Karpas-422 (cell line): ENCODE data around the gene MBP. TPM values are rescaled to one million over a fixed set of nuclear protein-coding genes. Genes with fewer than 3 reads are reported as not detected.

Experiments
- DNase-seq: peaks from one replicate; pipeline ENCODE4 v3.0.0-alpha.2; 2015
- H2AFZ ChIP-seq: fragments of 200-600 bp; sonication (generic); 2 replicates; pipeline ENCODE4 v1.6.1; 2014; ENCODE audit warnings: antibody characterized with exemption, low read length, mixed read lengths
- H3K27ac ChIP-seq: fragments of 200-600 bp; sonication (generic); 2 replicates; pipeline ENCODE4 v1.5.1; 2014; ENCODE audit warnings: mild to moderate bottlenecking, low read length, moderate library complexity
- H3K27me3 ChIP-seq: fragments of 200-600 bp; sonication (generic); 2 replicates; pipeline ENCODE4 v1.6.1; 2014; ENCODE audit warnings: low read length, mixed read lengths
- H3K36me3 ChIP-seq: fragments of 200-600 bp; sonication (generic); 2 replicates; pipeline ENCODE4 v1.6.1; 2014; ENCODE audit warnings: low read length, mixed read lengths; ENCODE audit not compliant: insufficient read depth
- H3K4me1 ChIP-seq: fragments of 200-600 bp; sonication (generic); 2 replicates; pipeline ENCODE4 v1.6.1; 2014; ENCODE audit warnings: mild to moderate bottlenecking, low read length, mixed read lengths
- H3K4me2 ChIP-seq: fragments of 200-600 bp; sonication (generic); 2 replicates; pipeline ENCODE4 v1.6.1; 2014; ENCODE audit warnings: low read length, low read depth, mild to moderate bottlenecking; ENCODE audit not compliant: poor library complexity, severe bottlenecking
- H3K4me3 ChIP-seq: fragments of 200-600 bp; sonication (generic); 2 replicates; pipeline ENCODE4 v1.5.1; 2014; ENCODE audit warnings: mild to moderate bottlenecking, antibody characterized with exemption, low read length, mixed read lengths
- H3K79me2 ChIP-seq: fragments of 200-600 bp; sonication (generic); 2 replicates; pipeline ENCODE4 v1.6.1; 2014; ENCODE audit warnings: mild to moderate bottlenecking, low read length, mixed read lengths
- H3K9ac ChIP-seq: fragments of 200-600 bp; sonication (generic); 2 replicates; pipeline ENCODE4 v1.6.0; 2014; ENCODE audit warnings: low read length
- H3K9me2 ChIP-seq: fragments of 200-600 bp; sonication (generic), shearing (Covaris generic); replicated peaks from 2 replicates; pipeline ENCODE4 v1.6.0; 2014; ENCODE audit warnings: mild to moderate bottlenecking, low read length, moderate library complexity; ENCODE audit not compliant: insufficient read depth
- H3K9me3 ChIP-seq: fragments of 300-700, 200-600 bp; sonication (generic); 2 replicates; pipeline ENCODE4 v1.6.1; 2014; ENCODE audit warnings: low read length, mixed read lengths
- H4K20me1 ChIP-seq: fragments of 200-600 bp; sonication (generic); 2 replicates; pipeline ENCODE4 v1.6.1; 2014; ENCODE audit warnings: mild to moderate bottlenecking, antibody characterized with exemption, low read length, low read depth; ENCODE audit not compliant: insufficient read depth
- total RNA-seq: library from RNA; depleted of rRNA; stranded (reverse); fragments of >200 nt; shearing (Covaris generic); gene quantifications from 2 replicates; pipeline ENCODE4 v1.2.3, GENCODE V29; 2014; ENCODE audit warnings: low replicate concordance

Gene MBP
- total RNA-seq, 1 experiment from 2014 or later: 67.8 TPM

DNA sequence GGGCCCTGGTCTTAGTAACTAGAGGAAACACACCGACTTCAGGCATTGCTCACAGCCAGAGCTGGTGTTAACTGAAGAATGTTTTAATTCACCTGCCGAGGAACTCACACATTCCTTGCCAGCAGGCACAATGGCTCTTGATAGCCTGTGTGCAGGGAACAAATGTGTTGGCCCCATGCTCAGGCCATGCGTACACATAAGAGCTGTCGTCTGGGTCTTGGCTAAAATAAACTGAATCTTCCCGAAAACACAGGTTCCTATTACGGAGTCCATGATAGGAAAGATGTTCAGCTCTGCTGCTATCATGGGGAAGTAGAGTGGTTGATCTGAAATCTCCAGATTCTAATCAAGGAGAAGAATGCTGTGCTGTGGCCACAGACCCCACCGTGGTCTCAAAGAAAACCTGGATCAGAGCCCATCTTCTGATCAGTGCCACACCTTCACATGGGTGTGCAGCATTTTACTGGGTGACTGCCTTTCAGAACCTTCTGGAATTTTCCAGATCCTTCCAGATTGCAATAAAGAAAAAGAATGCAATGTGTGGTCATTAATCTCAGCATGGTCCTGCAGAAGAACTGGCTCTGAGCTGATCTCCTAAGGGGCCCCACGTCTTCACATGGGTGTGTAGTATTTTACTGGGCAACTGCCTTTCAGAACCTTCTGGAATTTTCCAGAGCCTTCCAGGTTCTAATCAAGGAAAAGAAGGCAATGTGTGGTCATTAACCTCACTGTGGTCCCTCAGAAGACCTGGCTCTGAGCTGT, 17.2 kb downstream of the MBP start:
- no peaks in the 10 kb centered on the region for H3K9me3 ChIP-seq
- H3K4me3 ChIP-seq: no peak overlapping the region
- H3K4me1 ChIP-seq: peaks cover 9% of the 10 kb centered on the region
- H3K27ac ChIP-seq: no peak overlapping the region
- peaks cover 86% of the 10 kb centered on the region for H3K79me2 ChIP-seq
- H3K9me2 ChIP-seq: no peaks in the 10 kb centered on the region
- peaks cover 18% of the 10 kb centered on the region for H4K20me1 ChIP-seq
- H2AFZ ChIP-seq: no peak overlapping the region
- H3K4me2 ChIP-seq: no peak overlapping the region
- no peak overlapping the region for H3K9ac ChIP-seq
- no peaks in the 10 kb centered on the region; the same call in 1 of the 2 replicates for H3K36me3 ChIP-seq
- DNase-seq: no peak
- no peaks in the 10 kb centered on the region for H3K27me3 ChIP-seq

DNA sequence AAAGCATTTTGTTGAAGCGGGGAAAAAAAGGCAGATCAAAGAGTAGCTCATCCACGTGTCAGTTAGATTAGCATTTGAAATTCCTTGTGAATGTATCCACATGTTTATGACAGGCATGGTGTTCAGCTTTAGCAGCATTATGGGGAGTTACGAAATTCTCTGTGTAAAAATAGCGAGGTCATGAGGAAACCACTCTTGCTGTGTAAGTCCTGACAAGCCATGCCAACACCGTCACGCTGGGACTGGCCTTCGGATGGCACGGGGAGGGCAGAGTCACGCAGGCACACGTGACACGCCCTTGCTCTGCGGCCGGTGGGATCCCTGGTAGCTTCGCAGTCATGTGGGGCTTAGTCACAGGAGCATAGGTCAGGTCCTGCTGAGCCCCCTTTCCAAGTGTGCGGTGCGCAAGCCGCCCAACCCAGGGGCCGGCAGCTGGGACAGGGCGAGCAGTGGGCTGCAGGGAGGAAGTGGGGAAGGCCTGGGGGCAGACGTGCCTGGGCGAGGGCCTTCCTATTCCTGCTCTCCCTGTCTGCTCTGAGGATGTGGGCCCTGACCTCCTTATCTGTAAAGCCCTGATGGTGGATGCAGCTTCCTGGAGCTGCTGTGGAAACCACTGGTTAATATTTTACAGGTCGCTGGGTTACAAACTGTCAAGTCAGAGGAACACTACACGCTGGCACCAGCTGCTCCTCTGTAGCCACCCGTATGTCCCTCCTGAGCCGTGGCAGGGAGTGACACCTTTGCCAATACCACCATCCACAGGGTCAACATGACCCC, 18.0 kb downstream of the MBP start:
- Histone ChIP-seq H3K9me3 (no peaks in the 10 kb centered on the region), H3K27ac (no peak overlapping the region), H2AFZ (no peak overlapping the region), H3K4me3 (no peak overlapping the region), H3K79me2 (peaks cover 86% of the 10 kb centered on the region), H3K36me3 (no peaks in the 10 kb centered on the region; the same call in 1 of the 2 replicates), H3K9me2 (no peaks in the 10 kb centered on the region), H3K4me2 (no peak overlapping the region), H3K9ac (no peak overlapping the region), H4K20me1 (peaks cover 24% of the 10 kb centered on the region), H3K27me3 (no peaks in the 10 kb centered on the region), H3K4me1 (peaks cover 17% of the 10 kb centered on the region)
- DNase-seq: no peak

DNA sequence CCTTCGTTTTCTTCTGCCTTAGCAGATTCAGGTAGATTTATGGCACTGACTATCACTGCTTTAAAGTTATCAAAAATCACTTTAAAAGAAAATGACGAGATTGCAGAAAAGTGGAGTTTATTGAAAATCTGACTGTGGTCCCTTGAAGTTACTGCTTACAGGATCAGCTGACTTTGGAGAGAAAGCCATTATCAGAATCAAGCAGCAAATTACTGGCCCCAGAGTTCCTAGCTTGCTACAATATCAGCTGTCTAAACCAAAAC, 18.5 kb downstream of the MBP start:
- peaks cover 22% of the 10 kb centered on the region for H3K4me1 ChIP-seq
- H3K27me3 ChIP-seq: no peaks in the 10 kb centered on the region
- no peak overlapping the region for H3K9ac ChIP-seq
- H3K27ac ChIP-seq: no peak overlapping the region
- no peaks in the 10 kb centered on the region for H3K9me2 ChIP-seq
- H3K4me2 ChIP-seq: no peak overlapping the region
- H2AFZ ChIP-seq: no peak overlapping the region
- DNase-seq: no peak
- no peak overlapping the region for H3K4me3 ChIP-seq
- no peaks in the 10 kb centered on the region for H3K9me3 ChIP-seq
- H3K36me3 ChIP-seq: no peaks in the 10 kb centered on the region; the same call in 1 of the 2 replicates
- H4K20me1 ChIP-seq: peaks cover 29% of the 10 kb centered on the region
- H3K79me2 ChIP-seq: peaks cover 85% of the 10 kb centered on the region

DNA sequence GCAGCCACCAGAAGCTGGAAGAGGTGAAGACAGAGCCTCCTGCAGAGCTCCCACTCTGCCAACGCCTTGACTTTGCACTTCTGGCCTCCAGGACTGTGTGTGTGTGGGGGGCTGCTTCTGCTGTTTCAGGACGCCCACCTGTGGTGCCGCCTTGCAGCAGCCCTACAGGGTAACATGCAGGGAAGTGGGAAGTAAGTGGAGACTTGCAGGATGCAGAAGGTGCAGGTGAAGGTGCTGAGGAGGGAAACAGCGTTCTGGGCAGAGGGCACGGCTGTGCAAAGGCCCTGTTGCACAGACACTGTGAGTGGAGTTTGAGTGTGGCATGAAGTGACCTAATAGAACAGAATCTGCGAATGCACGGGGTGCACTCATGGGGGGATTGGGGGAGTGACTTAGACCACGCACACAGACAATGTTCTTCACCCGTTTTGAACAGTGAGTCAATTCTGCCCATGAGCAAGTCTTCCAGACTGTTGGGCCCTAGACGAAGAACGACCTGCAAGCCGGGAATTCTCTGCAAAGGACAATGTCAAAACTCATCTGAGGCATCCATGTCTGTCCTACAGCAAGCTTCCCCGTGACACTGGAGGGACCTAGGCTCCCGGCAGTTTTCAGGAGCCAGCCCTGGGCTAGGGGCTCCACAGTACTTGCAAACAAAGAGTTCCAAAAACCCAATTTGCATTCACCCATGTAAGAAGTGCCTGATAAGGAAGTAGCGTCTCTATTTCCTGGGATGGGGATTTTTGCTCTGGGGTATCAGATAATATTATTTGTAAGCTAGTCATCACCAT, 19.0 kb downstream of the MBP start:
- Histone ChIP-seq H3K27ac (no peak overlapping the region), H3K4me1 (peaks cover 27% of the 10 kb centered on the region), H3K4me3 (no peak overlapping the region), H3K4me2 (no peak overlapping the region), H3K9me2 (no peaks in the 10 kb centered on the region), H3K79me2 (peaks cover 82% of the 10 kb centered on the region), H2AFZ (no peak overlapping the region), H4K20me1 (peaks cover 30% of the 10 kb centered on the region), H3K9me3 (no peaks in the 10 kb centered on the region), H3K9ac (no peak overlapping the region), H3K27me3 (no peaks in the 10 kb centered on the region), H3K36me3 (no peaks in the 10 kb centered on the region; the same call in 1 of the 2 replicates)
- no peak for DNase-seq

DNA sequence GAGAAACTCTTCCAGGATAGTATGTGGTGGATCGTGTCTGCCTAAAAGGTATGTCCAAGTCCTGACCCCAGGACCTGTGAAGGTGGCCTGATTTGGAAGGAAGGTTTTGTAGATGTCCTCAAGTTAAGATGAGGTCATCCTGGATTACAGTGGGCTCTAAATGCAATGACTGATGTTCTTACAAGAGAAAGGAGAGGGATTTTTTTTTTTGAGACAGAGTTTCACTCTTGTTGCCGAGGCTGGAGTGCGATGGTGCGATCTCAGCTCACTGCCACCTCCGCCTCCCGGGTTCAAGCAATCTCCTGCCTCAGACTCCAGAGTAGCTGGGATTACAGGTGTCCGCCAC, 19.9 kb downstream of the MBP start:
- H3K4me1 ChIP-seq: peaks cover 35% of the 10 kb centered on the region
- H4K20me1 ChIP-seq: peaks cover 30% of the 10 kb centered on the region
- no peak for DNase-seq
- peaks cover 84% of the 10 kb centered on the region for H3K79me2 ChIP-seq
- H3K4me3 ChIP-seq: no peak overlapping the region
- H3K27ac ChIP-seq: no peak overlapping the region
- no peaks in the 10 kb centered on the region for H3K27me3 ChIP-seq
- H3K36me3 ChIP-seq: no peaks in the 10 kb centered on the region; the same call in 1 of the 2 replicates
- no peaks in the 10 kb centered on the region for H3K9me2 ChIP-seq
- no peak overlapping the region for H3K4me2 ChIP-seq
- H3K9me3 ChIP-seq: no peaks in the 10 kb centered on the region
- H3K9ac ChIP-seq: no peak overlapping the region
- no peak overlapping the region for H2AFZ ChIP-seq

DNA sequence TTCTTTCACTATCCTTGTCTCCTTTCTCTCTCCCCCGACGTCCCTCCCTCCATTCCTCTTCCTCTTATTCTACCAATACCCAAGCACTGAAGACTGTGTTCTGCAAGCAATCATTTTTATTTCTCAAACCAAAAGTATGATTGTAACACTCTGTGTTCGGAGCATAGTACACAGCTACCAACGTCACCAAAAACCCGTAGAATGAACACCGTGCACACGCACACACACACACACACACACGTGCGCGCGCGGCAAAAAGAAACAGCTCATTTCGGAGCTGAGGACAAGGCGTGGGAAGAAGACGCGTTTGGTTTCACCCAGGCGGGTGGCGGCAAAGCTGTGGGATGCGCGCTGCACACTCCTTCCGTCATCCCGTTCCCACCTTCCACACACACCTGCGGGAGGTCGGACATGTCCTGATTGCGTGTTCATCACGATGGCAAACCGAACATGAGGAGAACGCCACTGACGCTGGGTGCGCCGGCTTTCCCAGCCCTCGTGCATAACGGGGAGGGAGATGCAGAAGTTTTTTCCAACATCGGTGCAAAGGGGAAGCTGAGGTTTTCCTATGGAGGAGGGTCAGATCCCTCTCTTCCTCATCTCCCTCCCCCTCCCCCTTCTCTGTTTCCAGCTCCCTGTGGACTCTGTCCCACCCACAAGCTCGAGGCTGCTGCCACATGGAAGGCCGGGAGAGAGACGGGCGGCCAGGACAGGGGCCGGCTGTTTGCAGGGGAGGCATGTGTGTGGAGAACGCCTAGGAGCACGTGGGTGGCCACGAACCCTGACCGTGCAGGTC, 20.4 kb downstream of the MBP start:
- Histone ChIP-seq H3K4me2 (no peak overlapping the region), H3K4me1 (peaks cover 41% of the 10 kb centered on the region), H3K4me3 (no peak overlapping the region), H4K20me1 (peaks cover 35% of the 10 kb centered on the region), H3K27ac (no peak overlapping the region), H3K9me3 (no peaks in the 10 kb centered on the region), H3K36me3 (no peaks in the 10 kb centered on the region; the same call in 1 of the 2 replicates), H3K9me2 (no peaks in the 10 kb centered on the region), H3K79me2 (peaks cover 86% of the 10 kb centered on the region), H2AFZ (no peak overlapping the region), H3K9ac (no peak overlapping the region), H3K27me3 (no peaks in the 10 kb centered on the region)
- no peak for DNase-seq

DNA sequence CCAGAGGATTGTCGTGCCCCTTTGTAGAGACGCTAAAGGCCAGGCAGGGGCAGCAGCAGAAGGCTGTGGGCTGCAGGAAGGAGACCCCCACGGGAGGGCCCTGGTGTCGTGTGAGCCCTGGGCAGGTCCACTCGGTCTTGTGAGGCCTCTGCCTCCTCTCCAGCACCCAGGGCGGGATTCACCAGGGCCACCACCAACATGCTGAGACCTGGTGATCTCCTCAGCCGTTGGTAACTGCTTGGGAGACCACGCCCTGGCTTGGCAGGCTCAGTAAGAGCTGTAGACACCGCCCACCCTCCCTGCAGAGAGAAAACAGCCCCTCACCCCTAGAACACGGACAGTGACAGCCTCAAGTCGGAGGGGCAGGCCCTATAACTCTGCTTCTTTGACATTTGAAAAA, 21.1 kb downstream of the MBP start:
- no peak for DNase-seq
- Histone ChIP-seq H3K4me1 (peaks cover 48% of the 10 kb centered on the region), H3K4me2 (no peak overlapping the region), H3K4me3 (no peak overlapping the region), H3K9me3 (no peaks in the 10 kb centered on the region), H3K9me2 (no peaks in the 10 kb centered on the region), H3K27me3 (no peaks in the 10 kb centered on the region), H4K20me1 (peaks cover 40% of the 10 kb centered on the region), H3K79me2 (peaks cover 86% of the 10 kb centered on the region), H3K36me3 (no peaks in the 10 kb centered on the region), H3K9ac (no peak overlapping the region), H3K27ac (no peak overlapping the region), H2AFZ (no peak overlapping the region)
